Chondrocyte (in vitro differentiated cells): ENCODE measurements around the gene SLC25A39. TPM values are rescaled to one million over a fixed set of nuclear protein-coding genes. Genes with fewer than 3 reads are reported as not detected.

ENCODE experiments used
- DNase-seq: peaks from one replicate; pipeline ENCODE4 v3.0.0; 2021; ENCODE audit warnings: mixed read lengths, low spot score
- H3K27ac Mint-ChIP-seq: one replicate; pipeline ENCODE4 v1.8.0; 2021; ENCODE audit warnings: mild to moderate bottlenecking, moderate library complexity, mixed read lengths; ENCODE audit not compliant: unreplicated experiment
- H3K27me3 Mint-ChIP-seq: 2 replicates; pipeline ENCODE4 v1.8.0; 2021; ENCODE audit warnings: low read depth, mixed read lengths
- H3K36me3 Mint-ChIP-seq: 2 replicates; pipeline ENCODE4 v1.8.0; 2021; ENCODE audit warnings: low read depth, mixed read lengths
- H3K4me1 Mint-ChIP-seq: 2 replicates; pipeline ENCODE4 v1.8.0; 2021; ENCODE audit warnings: low read depth, mild to moderate bottlenecking, mixed read lengths
- H3K4me3 Mint-ChIP-seq: one replicate; pipeline ENCODE4 v1.8.0; 2021; ENCODE audit warnings: mild to moderate bottlenecking, moderate library complexity, mixed read lengths; ENCODE audit not compliant: unreplicated experiment
- H3K9me3 Mint-ChIP-seq: 2 replicates; pipeline ENCODE4 v1.8.0; 2021; ENCODE audit warnings: low read depth, mixed read lengths
- CTCF ChIP-seq: fragments of 200-600 bp; sonication (generic); IDR thresholded peaks from 2 replicates; pipeline ENCODE4 v1.5.0; 2021; ENCODE audit warnings: antibody characterized with exemption, mild to moderate bottlenecking, moderate library complexity
- total RNA-seq: library from RNA; stranded (reverse); gene quantifications from 3 replicates; pipeline ENCODE4 v1.2.1, GENCODE V29; 2021

The SLC25A39 gene
- total RNA-seq, 1 donor from 2014 or later = 84.1 TPM

GRCh38 chr17:44355642-44356099 lies 31.0 kb upstream of the SLC25A39 start:
- peak; percentile 84 for DNase-seq
- Mint-ChIP-seq H3K9me3 (no peaks in the 10 kb centered on the region), H3K27ac (no peak overlapping the region), H3K4me3 (no peak overlapping the region), H3K36me3 (peaks cover 5% of the 10 kb centered on the region), H3K27me3 (no peaks in the 10 kb centered on the region), H3K4me1 (peaks cover 4% of the 10 kb centered on the region)
- no peak for TF ChIP-seq CTCF

GRCh38 chr17:44354582-44355561 lies 30.2 kb upstream of the SLC25A39 start:
- H3K4me3 Mint-ChIP-seq = peak overlapping the region; percentile 16
- TF ChIP-seq CTCF = peak; percentile 69
- DNase-seq = no peak
- peaks cover 5% of the 10 kb centered on the region for H3K36me3 Mint-ChIP-seq
- H3K9me3 Mint-ChIP-seq = no peaks in the 10 kb centered on the region
- no peaks in the 10 kb centered on the region for H3K27me3 Mint-ChIP-seq
- H3K27ac Mint-ChIP-seq = no peak overlapping the region
- H3K4me1 Mint-ChIP-seq = no peaks in the 10 kb centered on the region

DNA sequence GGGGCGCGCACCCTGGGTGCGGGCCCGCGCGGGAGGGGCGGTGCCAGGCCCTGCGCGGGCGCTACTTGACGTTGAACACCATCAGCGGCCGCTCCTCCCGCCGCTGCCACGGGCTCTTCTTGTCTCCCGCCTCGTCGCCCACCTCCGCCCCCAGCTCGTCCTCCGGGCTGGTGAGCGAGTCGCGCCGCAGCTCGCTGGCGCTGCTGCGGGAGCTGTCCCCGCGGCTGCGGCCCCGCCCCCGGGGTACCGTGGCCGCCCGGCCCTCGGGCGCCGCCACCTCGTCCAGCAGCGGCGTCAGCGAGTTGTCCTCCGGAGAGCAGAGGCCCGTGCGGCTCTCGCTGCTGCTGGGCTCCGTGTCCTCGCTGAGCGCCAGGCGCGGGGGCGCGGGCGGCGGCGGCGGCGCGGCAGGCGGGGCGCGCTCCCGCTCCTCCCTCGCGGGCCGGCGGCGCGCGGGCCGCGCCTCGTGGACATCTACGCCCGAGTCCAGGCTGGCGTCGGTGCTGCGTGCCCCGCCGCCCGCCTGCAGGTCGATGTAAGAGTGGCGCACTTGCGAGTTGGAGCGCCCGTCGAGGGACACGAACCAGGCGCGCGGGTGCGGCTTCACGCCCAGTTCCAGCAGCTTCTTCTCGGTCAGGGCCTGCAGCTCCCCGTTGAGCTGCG lies 29.2 kb upstream of the SLC25A39 start:
- no peak for TF ChIP-seq CTCF
- DNase-seq = no peak
- H3K9me3 Mint-ChIP-seq = no peaks in the 10 kb centered on the region
- H3K36me3 Mint-ChIP-seq = peaks cover 5% of the 10 kb centered on the region
- no peaks in the 10 kb centered on the region for H3K4me1 Mint-ChIP-seq
- no peaks in the 10 kb centered on the region for H3K27me3 Mint-ChIP-seq
- H3K4me3 Mint-ChIP-seq = no peak overlapping the region
- H3K27ac Mint-ChIP-seq = no peak overlapping the region

DNA sequence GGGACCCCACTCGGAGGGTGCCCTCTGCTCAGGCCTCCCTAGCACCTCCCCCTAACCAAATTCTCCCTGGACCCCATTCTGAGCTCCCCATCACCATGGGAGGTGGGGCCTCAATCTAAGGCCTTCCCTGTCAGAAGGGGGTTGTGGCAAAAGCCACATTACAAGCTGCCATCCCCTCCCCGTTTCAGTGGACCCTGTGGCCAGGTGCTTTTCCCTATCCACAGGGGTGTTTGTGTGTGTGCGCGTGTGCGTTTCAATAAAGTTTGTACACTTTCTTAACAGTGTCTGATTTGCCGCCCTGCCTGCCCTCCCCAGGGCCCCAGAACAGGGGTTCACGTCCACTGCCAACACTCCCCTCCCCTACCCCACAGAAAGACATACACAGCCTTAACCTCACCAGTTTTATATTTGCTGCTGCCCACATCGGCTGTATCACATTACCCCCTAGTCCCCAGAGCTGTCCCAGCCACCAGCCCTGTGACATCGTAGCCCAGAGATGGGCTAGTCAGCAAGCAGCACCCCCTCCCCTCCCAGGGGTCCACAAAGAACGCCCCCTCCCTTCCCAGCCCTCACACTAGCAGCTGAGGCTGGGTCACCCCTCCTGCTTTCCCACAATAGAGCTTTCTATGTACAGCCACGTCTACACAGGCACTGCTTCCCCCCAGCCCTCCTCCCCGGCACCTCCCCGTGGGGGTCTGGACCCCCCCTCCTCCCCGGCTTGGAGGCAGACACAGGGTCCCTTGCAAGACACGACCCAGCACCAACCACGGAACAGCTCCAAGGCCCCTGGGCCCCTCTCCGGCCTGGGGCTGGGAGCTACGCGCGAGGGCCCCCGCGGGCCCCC lies 28.4 kb upstream of the SLC25A39 start:
- Mint-ChIP-seq H3K36me3 (peaks cover 5% of the 10 kb centered on the region), H3K27me3 (no peaks in the 10 kb centered on the region), H3K27ac (peak overlapping the region; percentile 49), H3K9me3 (no peaks in the 10 kb centered on the region), H3K4me3 (no peak overlapping the region), H3K4me1 (no peaks in the 10 kb centered on the region)
- no peak for TF ChIP-seq CTCF
- DNase-seq = no peak
